Esophagus muscularis mucosa (tissue), 4 donors: ENCODE results near the gene MAPK13. TPM values are rescaled to one million over a fixed set of nuclear protein-coding genes. Genes with fewer than 3 reads are reported as not detected.

ENCODE experiments used
- DNase-seq: peaks from one replicate; pipeline ENCODE4 v3.0.0-alpha.2; 2017; ENCODE audit errors: extremely low spot score
- H3K27ac ChIP-seq, 4 donors: fragments of 200-600 bp; sonication (generic); replicated peaks in 1 of 4; 1 replicate in 3 of 4; 2 replicates in 1 of 4; pipeline ENCODE4 v1.5.1; 2016 to 2019; ENCODE audit warnings: mild to moderate bottlenecking in 1 of 4
- H3K27me3 ChIP-seq, 4 donors: fragments of 200-600 bp; sonication (generic); one replicate each; pipeline versions ENCODE4 v1.5.1 to v1.6.0; 2016 to 2019
- H3K36me3 ChIP-seq, 4 donors: fragments of 200-600 bp; sonication (generic); one replicate each; pipeline ENCODE4 v1.5.1; 2016 to 2019
- H3K4me1 ChIP-seq, 4 donors: fragments of 200-600 bp; sonication (generic); one replicate each; pipeline ENCODE4 v1.5.1; 2016 to 2019
- H3K4me3 ChIP-seq, 4 donors: fragments of 200-600 bp; sonication (generic); 1 replicate in 2 of 4; 2 replicates in 2 of 4; pipeline ENCODE4 v1.5.1; 2016 to 2019; ENCODE audit warnings: mild to moderate bottlenecking in 4 of 4, moderate library complexity in 1 of 4
- H3K9me3 ChIP-seq, 4 donors: fragments of 200-600 bp; sonication (generic); 1 replicate in 3 of 4; 2 replicates in 1 of 4; pipeline ENCODE4 v1.5.1; 2016 to 2019
- EP300 ChIP-seq: sonication (generic); formaldehyde crosslinking; IDR thresholded peaks from one replicate; pipeline ENCODE4 v1.6.1; 2017; ENCODE audit warnings: antibody characterized with exemption
- POLR2A ChIP-seq: fragments of 450-650 bp; IDR thresholded peaks from one replicate; pipeline ENCODE4 v1.6.1; 2017; ENCODE audit warnings: antibody characterized with exemption, moderate library complexity, mild to moderate bottlenecking, low read depth
- POLR2AphosphoS5 ChIP-seq, 2 donors: sonication (generic); formaldehyde crosslinking; IDR thresholded peaks; one replicate each; pipeline ENCODE4 v1.6.1; 2017; ENCODE audit warnings: antibody characterized with exemption in 2 of 2
- WGBS: methylation state at CpG from one replicate; pipeline ENCODE4 v1.1.5; 2018; 5-methylcytosine and 5-hydroxymethylcytosine counted together
- intact Hi-C: fragments of 100-400 bp; cut with DNase I; formaldehyde crosslinking; loops from one replicate; pipeline ENCODE4 v1.15.1; 2023
- total RNA-seq, 4 donors: library from RNA; depleted of rRNA; stranded (reverse); fragments of >200 nt; gene quantifications; one replicate each; pipeline versions ENCODE4 v1.1.0 to v1.2.1, GENCODE V29; 2016
- TF ChIP-seq, protein P1 (sequence below), 3 experiments: fragments of 200-600 bp in 2 of 3; fragments of 450-650 bp in 1 of 3; sonication (generic) in 2 of 3; IDR thresholded peaks; one replicate each; pipeline ENCODE4 v1.5.1; 2017 to 2019; ENCODE audit warnings: antibody characterized with exemption in 3 of 3, mild to moderate bottlenecking in 2 of 3, moderate library complexity in 1 of 3

Gene MAPK13
- total RNA-seq, 4 donors from 2014 or later: 2.1 to 5.0 (median 4.5) TPM

DNA sequence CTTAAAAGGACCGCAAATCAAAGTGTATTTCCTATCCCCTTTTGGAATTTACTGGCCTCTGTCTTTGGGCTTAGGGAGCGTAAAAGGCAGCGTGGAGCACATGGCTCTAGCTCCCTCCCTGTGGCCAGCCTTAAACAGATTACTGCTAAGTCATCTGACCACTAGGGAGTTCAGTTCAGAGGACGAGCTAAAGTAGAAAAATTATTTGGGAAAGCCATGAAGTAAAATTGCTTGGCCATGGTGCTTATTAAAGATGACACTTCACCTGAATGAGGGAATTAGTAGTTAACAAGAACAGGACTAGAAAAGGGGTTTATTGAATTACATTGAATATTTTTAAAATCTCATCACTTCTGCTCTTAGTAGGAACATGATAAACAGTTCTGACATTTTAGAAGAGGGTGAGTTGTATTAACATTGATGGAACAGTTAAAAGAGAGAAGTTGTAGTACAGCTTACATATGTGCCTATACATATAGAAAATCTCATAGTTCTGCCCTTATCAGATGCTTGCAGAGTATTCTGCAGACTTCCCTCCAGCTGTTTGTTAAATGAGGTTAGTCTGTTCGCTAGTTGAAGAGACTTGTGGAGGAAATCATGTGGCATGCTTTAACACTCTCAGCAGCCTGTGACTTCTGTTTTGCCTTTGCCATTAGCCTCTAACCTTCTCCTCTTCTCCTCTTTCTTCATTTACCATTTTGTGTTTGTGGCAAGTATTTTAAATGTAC, 31.2 kb upstream of the MAPK13 start:
- H3K4me3 ChIP-seq: no peak overlapping the region
- H3K9me3 ChIP-seq: no peaks in the 10 kb centered on the region
- no peak for TF ChIP-seq EP300
- peak in 1 of 2 donors; percentile 43 for TF ChIP-seq POLR2AphosphoS5 (IDR thresholded peaks at IDR 0.05)
- TF ChIP-seq, protein P1, sequence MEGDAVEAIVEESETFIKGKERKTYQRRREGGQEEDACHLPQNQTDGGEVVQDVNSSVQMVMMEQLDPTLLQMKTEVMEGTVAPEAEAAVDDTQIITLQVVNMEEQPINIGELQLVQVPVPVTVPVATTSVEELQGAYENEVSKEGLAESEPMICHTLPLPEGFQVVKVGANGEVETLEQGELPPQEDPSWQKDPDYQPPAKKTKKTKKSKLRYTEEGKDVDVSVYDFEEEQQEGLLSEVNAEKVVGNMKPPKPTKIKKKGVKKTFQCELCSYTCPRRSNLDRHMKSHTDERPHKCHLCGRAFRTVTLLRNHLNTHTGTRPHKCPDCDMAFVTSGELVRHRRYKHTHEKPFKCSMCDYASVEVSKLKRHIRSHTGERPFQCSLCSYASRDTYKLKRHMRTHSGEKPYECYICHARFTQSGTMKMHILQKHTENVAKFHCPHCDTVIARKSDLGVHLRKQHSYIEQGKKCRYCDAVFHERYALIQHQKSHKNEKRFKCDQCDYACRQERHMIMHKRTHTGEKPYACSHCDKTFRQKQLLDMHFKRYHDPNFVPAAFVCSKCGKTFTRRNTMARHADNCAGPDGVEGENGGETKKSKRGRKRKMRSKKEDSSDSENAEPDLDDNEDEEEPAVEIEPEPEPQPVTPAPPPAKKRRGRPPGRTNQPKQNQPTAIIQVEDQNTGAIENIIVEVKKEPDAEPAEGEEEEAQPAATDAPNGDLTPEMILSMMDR (IDR thresholded peaks at IDR 0.05): peak in 2 of 3 experiments; percentile 12 to 20
- H3K36me3 ChIP-seq: peaks cover 13 to 56% (median 42%) of the 10 kb centered on the region in 4 donors
- WGBS: 50% methylated on average over 5 of the region's 5 CpGs
- H3K27ac ChIP-seq: peak overlapping the region in 3 of 4 donors; percentile 6 to 41 (median 11)
- peaks cover 21 to 37% (median 34%) of the 10 kb centered on the region in 4 donors for H3K4me1 ChIP-seq
- no peaks in the 10 kb centered on the region for H3K27me3 ChIP-seq
- intact Hi-C loops: loop anchor here (10.0 kb wide), 1 partner anchor 96 kb away; the partner anchor contains the start of gene BRPF3
- no peak for DNase-seq

DNA sequence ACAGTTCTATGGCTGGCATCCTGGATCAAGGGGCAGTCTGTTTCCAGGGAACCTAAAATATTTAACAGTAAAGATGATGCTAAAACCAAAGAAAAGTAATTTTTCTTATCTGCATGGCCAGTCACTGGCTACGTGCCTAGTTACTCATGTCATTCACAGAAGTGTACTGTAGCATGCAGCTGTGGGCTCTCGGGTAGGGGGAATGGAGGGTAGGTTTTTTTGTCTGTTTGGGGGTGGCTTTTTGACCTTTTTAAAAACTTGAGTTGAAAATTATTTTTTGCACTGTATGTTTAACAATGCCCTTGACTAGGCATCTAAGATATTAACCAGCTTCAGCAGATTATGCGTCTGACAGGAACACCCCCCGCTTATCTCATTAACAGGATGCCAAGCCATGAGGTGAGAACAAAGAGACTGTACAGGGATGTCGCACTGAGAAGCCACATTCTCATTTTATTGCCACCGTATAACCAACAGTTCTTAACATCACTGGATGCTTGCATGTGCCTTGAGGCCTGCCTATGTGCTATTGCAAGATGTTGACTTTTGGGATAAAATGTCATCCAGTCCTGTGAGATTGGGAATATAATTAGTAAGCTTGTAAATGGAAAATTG, 30.3 kb upstream of the MAPK13 start:
- H3K4me3 ChIP-seq: no peak overlapping the region
- H3K4me1 ChIP-seq: peaks cover 18 to 38% (median 33%) of the 10 kb centered on the region in 4 donors
- DNase-seq: no peak
- H3K9me3 ChIP-seq: no peaks in the 10 kb centered on the region
- 63% methylated on average over 6 of the region's 6 CpGs for WGBS
- no peaks in the 10 kb centered on the region for H3K27me3 ChIP-seq
- peaks cover 20 to 64% (median 47%) of the 10 kb centered on the region in 4 donors for H3K36me3 ChIP-seq
- peak overlapping the region in 2 of 4 donors; percentile 6 to 41 for H3K27ac ChIP-seq
- intact Hi-C loops: loop anchor here (10.0 kb wide), 1 partner anchor 95 kb away; the partner anchor contains the start of gene BRPF3
- no peak for TF ChIP-seq EP300
- no peak for TF ChIP-seq POLR2A
- TF ChIP-seq POLR2AphosphoS5 (IDR thresholded peaks at IDR 0.05): no peak
- TF ChIP-seq, protein P1 (IDR thresholded peaks at IDR 0.05): no peak

DNA sequence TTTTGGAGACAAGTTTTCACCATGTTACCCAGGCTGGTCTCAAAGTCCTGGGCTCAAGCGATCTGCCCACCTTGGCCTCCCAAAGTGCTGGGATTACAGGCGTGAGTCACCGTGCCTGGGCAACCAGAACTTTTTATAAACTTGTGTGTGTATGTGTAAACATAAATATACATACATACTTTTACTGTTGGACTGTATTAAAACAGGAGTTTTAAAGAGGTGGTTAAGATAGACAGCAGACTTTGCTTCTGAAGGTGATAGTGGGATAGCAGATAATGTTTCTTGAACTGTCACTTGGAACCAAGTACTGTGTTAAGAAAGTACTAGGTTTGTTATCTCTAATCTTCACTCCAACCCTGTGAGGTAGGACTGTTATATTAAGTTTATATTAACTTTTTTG, 28.6 kb upstream of the MAPK13 start:
- Histone ChIP-seq H3K4me1 (peaks cover 14 to 32% (median 30%) of the 10 kb centered on the region in 4 donors), H3K4me3 (no peak overlapping the region), H3K27me3 (no peaks in the 10 kb centered on the region), H3K36me3 (peaks cover 21 to 62% (median 44%) of the 10 kb centered on the region in 4 donors), H3K27ac (no peak overlapping the region), H3K9me3 (no peaks in the 10 kb centered on the region)
- intact Hi-C loops: no loop called here
- DNase-seq: no peak
- WGBS: 90% methylated on average over 3 of the region's 3 CpGs
- TF ChIP-seq EP300: no peak

DNA sequence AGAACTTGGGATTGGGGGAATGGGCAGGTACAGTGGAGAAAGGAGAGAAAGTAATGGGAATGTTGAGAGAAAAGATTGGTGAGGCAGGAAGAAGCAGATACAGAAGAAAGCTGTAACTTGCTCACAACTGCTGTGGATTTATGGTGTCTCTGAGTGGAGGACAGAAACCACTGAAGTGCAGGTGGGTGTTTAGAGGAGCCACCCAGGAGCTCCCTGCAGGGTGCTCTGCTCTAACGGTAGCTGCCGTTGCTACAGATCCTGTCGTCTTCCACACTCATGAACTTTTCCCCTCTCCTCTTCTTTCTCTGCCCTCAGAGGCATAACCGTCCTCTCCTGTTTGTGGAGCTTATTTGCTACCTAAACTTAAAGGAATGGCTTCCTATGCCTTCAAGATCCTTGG, 27.5 kb upstream of the MAPK13 start:
- 64% methylated on average over 4 of the region's 4 CpGs for WGBS
- Histone ChIP-seq H3K4me1 (peaks cover 14 to 32% (median 30%) of the 10 kb centered on the region in 4 donors), H3K9me3 (no peaks in the 10 kb centered on the region), H3K4me3 (no peak overlapping the region), H3K27ac (no peak overlapping the region), H3K36me3 (peaks cover 23 to 65% (median 47%) of the 10 kb centered on the region in 4 donors), H3K27me3 (no peaks in the 10 kb centered on the region)
- intact Hi-C loops: no loop called here
- TF ChIP-seq, protein P1 (IDR thresholded peaks at IDR 0.05): no peak
- no peak for TF ChIP-seq EP300
- TF ChIP-seq POLR2AphosphoS5 (IDR thresholded peaks at IDR 0.05): no peak
- TF ChIP-seq POLR2A: no peak
- DNase-seq: no peak

DNA sequence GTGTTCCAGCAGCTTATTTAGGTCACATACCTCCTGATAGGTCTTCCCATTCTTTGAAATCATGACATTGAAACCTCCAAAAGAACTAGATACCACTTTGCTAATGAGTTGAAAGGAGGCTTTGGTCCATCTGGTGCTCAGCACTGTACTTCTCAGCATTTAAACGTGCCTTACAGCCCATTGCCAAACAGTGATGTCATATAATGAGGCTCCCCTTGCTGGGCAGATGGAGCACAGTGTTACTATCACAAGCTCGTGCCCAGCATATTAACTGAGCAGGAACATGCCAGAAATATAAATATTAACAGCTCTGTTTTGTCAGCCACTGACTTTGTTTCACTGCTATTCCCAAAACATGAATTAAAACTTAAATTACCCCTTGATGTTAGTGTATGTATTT, 25.5 kb upstream of the MAPK13 start:
- Histone ChIP-seq H3K4me1 (peaks cover 5 to 18% (median 16%) of the 10 kb centered on the region in 4 donors), H3K27me3 (no peaks in the 10 kb centered on the region), H3K9me3 (no peaks in the 10 kb centered on the region), H3K4me3 (no peak overlapping the region), H3K27ac (no peak overlapping the region), H3K36me3 (peaks cover 38 to 84% (median 67%) of the 10 kb centered on the region in 4 donors)
- no peak for DNase-seq
- 46% methylated on average over 2 of the region's 2 CpGs for WGBS
- TF ChIP-seq, protein P1 (IDR thresholded peaks at IDR 0.05): no peak
- TF ChIP-seq EP300 (no peak), POLR2A (no peak), POLR2AphosphoS5 (IDR thresholded peaks at IDR 0.05) (no peak)
- intact Hi-C loops: no loop called here
